ENCODE measurements around the gene ZMYND8.
"Not testable (repeated sequence)": the region's sequence is repeated elsewhere in the genome, so short reads cannot be mapped to it uniquely, and the experiment has no call there.

The ZMYND8 gene

GRCh38 chr20:47187450-47188195 lies 168.9 kb downstream of the ZMYND8 start:
- TF ChIP-seq, protein P1, sequence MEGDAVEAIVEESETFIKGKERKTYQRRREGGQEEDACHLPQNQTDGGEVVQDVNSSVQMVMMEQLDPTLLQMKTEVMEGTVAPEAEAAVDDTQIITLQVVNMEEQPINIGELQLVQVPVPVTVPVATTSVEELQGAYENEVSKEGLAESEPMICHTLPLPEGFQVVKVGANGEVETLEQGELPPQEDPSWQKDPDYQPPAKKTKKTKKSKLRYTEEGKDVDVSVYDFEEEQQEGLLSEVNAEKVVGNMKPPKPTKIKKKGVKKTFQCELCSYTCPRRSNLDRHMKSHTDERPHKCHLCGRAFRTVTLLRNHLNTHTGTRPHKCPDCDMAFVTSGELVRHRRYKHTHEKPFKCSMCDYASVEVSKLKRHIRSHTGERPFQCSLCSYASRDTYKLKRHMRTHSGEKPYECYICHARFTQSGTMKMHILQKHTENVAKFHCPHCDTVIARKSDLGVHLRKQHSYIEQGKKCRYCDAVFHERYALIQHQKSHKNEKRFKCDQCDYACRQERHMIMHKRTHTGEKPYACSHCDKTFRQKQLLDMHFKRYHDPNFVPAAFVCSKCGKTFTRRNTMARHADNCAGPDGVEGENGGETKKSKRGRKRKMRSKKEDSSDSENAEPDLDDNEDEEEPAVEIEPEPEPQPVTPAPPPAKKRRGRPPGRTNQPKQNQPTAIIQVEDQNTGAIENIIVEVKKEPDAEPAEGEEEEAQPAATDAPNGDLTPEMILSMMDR (conservative IDR thresholded peaks at IDR 0.05; ENCODE audit: control insufficient read depth, insufficient read depth, low read depth, low read length): no peak
- no peak for DNase-seq (ENCODE audit: low read depth)
- no peak overlapping the region for H3K4me3 ChIP-seq (ENCODE audit: control insufficient read depth, low read depth, low read length)

DNA sequence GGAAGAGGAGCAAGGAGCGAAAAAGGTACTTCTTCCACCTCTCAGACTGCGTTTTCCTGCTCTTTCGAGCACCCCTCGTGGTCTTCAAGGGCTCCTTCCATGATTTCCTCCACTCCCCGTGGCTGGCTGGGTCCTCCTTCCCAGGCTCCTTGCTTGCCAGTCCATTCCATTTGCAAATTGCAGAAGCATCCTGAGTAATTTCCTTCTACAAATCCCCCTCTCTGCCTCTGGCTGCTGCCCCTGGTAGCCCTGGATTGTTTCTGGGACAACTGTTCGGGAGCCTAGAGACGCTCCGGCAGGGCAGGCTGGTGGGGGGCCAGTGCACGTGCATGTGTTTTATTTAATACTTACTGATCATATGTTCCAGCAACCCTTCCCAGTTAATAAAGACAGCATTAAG lies 173.1 kb downstream of the ZMYND8 start:
- TF ChIP-seq, protein P1 (conservative IDR thresholded peaks at IDR 0.05; ENCODE audit: control insufficient read depth, insufficient read depth, low read depth, low read length): no peak
- DNase-seq (ENCODE audit: low read depth): no peak
- H3K4me3 ChIP-seq (ENCODE audit: control insufficient read depth, low read depth, low read length): no peak overlapping the region

GRCh38 chr20:47181056-47181862 lies 175.2 kb downstream of the ZMYND8 start:
- no peak overlapping the region for H3K4me3 ChIP-seq (ENCODE audit: control insufficient read depth, low read depth, low read length)
- DNase-seq (ENCODE audit: low read depth): peak; percentile 82
- TF ChIP-seq, protein P1 (conservative IDR thresholded peaks at IDR 0.05; ENCODE audit: control insufficient read depth, insufficient read depth, low read depth, low read length): no peak

DNA sequence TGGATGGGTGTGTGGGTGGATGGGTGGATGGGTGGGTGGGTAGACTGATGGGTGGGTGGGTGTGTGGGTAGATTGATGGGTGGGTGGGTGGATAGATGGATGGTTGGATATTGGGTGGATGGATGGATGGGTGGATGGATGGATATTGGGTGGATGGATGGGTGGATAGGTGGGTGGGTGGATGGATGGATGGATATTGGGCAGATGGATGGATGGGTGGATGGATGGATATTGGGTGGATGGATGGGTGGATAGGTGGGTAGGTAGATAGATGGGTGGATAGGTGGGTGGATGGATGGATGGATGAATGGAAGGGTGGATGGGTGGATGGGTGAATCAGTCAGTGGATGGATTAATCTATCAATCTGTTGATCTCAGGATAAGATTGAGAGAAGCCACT lies 177.2 kb downstream of the ZMYND8 start:
- no peak for DNase-seq (ENCODE audit: low read depth)
- TF ChIP-seq, protein P1 (conservative IDR thresholded peaks at IDR 0.05; ENCODE audit: control insufficient read depth, insufficient read depth, low read depth, low read length): no peak
- no peak overlapping the region for H3K4me3 ChIP-seq (ENCODE audit: control insufficient read depth, low read depth, low read length)

GRCh38 chr20:47178851-47179250 lies 177.6 kb downstream of the ZMYND8 start:
- H3K4me3 ChIP-seq (ENCODE audit: control insufficient read depth, low read depth, low read length): no peak overlapping the region
- DNase-seq (ENCODE audit: low read depth): no peak
- TF ChIP-seq, protein P1 (conservative IDR thresholded peaks at IDR 0.05; ENCODE audit: control insufficient read depth, insufficient read depth, low read depth, low read length): no peak

DNA sequence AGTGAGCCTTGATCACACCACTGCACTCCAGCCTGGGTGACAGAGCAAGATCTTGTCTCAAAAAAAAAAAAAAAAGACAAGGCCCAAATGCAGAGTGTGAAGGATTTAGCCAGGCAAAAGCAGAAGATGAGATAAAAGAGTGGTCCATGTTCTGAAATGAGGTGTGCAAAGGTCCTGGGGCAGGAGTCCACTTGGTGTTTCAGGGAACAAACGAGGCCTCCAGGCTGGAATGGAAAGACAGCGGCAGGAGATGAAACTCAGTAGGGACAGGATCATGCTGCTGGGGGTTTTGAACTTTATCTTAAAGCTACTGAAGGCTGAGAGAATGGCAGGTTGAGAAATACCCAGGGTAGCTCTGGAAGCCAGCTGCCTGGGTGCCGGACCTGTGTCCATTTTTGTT lies 178.2 kb downstream of the ZMYND8 start:
- DNase-seq (ENCODE audit: low read depth): no peak
- H3K4me3 ChIP-seq (ENCODE audit: control insufficient read depth, low read depth, low read length): no peak overlapping the region
- TF ChIP-seq, protein P1 (conservative IDR thresholded peaks at IDR 0.05; ENCODE audit: control insufficient read depth, insufficient read depth, low read depth, low read length): no peak

DNA sequence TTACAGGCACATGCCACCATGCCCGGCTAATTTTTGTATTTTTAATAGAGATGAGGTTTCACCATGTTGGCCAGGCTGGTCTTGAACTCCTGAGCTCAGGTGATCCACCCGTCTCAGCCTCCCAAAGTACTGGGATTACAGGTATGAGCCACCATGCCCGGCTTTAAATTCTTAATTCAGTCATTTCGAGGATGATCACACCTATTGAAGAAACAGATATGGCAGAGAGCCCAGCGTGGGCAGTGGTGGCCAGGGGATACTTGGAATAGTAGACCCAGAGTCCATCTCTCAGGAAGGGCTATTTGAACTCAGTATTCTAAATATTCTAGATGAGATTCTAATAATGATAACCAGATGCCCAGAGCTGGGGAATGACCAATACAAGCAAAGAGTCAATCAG lies 180.3 kb downstream of the ZMYND8 start:
- not testable (repeated sequence) for DNase-seq (ENCODE audit: low read depth); H3K4me3 ChIP-seq (ENCODE audit: control insufficient read depth, low read depth, low read length)
